Measurements from ENCODE around the gene CUL4B. TPM values are rescaled to one million over a fixed set of nuclear protein-coding genes. Genes with fewer than 3 reads are reported as not detected.

CUL4B gene
- total RNA-seq, 2 experiments from 2014 or later, result 15.5 to 42.2 TPM

- Histone ChIP-seq H4K20me1 (ENCODE audit: insufficient read depth, low read length) (no peaks in the 10 kb centered on the region), H3K4me1 (ENCODE audit: insufficient read depth, low read length, poor library complexity, severe bottlenecking) (peaks cover 22% of the 10 kb centered on the region), H3K9me2 (ENCODE audit: insufficient read depth, low read length) (no peaks in the 10 kb centered on the region), H3K27ac (ENCODE audit: low read depth, low read length, poor library complexity, severe bottlenecking) (peak overlapping the region; percentile 85), H3K9me3 (ENCODE audit: low read length) (no peaks in the 10 kb centered on the region), H3K4me2 (ENCODE audit: low read length) (peak overlapping the region; percentile 91), H3K36me3 (ENCODE audit: insufficient read depth, low read length) (peaks cover 26% of the 10 kb centered on the region), H3K4me3 (ENCODE audit: low read depth, low read length, poor library complexity, severe bottlenecking) (peak overlapping the region; percentile 90), H3K79me2 (ENCODE audit: insufficient read depth, low read depth, low read length) (peaks cover 35% of the 10 kb centered on the region), H2AFZ (ENCODE audit: low read length) (peak overlapping the region; percentile 66; the same call in 1 of the 2 replicates)
- TF ChIP-seq EZH2phosphoT487 (IDR thresholded peaks at IDR 0.05; ENCODE audit: borderline replicate concordance, low read depth, low read length) (no peak), CTCF (conservative IDR thresholded peaks at IDR 0.05; ENCODE audit: low read length) (no peak)
- ChIA-PET POLR2A (no interaction called here), CTCF (ENCODE audit: unreplicated experiment) (no interaction called here)
- intact Hi-C loops (cut with micrococcal nuclease; ENCODE audit: unreplicated experiment), result loop anchor here (2.0 kb wide), 1 partner anchor 195 kb away; no protein-coding TSS in a partner anchor
- peak; percentile 63 for DNase-seq (ENCODE audit: low spot score)
- BruUV-seq (replicated peaks), result no TSS peak
Measured at GRCh38 chrX:120559804-120560203, 958 bp downstream of the CUL4B start.

DNA sequence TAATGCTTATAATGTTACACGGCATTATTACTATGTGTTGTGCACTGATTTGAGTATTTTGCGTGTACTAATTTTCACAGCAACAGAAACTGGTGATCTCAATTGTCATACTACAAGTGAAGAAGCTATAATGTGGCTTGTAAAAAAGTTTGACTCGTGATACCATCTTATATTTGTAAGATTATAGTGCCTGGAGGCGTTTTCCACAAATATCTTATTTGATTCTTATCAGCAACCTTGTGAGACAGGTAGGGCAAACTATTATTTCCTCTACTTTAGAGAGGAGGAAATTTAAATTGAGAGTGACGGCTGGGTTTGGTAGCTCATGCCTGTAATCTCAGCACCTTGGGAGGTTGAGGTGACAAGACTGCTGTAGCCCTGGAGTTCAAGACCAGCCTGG is 4.5 kb downstream of the CUL4B start:
- H3K9me2 ChIP-seq (ENCODE audit: insufficient read depth, low read length), result no peaks in the 10 kb centered on the region
- H4K20me1 ChIP-seq (ENCODE audit: insufficient read depth, low read length), result no peaks in the 10 kb centered on the region
- intact Hi-C loops (cut with micrococcal nuclease; ENCODE audit: unreplicated experiment), result no loop called here
- H3K4me3 ChIP-seq (ENCODE audit: low read depth, low read length, poor library complexity, severe bottlenecking), result no peak overlapping the region
- H3K9me3 ChIP-seq (ENCODE audit: low read length), result no peaks in the 10 kb centered on the region
- no peak overlapping the region for H3K4me2 ChIP-seq (ENCODE audit: low read length)
- peaks cover 46% of the 10 kb centered on the region for H3K36me3 ChIP-seq (ENCODE audit: insufficient read depth, low read length)
- no peak overlapping the region for H3K27ac ChIP-seq (ENCODE audit: low read depth, low read length, poor library complexity, severe bottlenecking)
- ChIA-PET CTCF (ENCODE audit: unreplicated experiment) (no interaction called here), POLR2A (interaction anchor here (0.6 to 0.8 kb wide), 3 partner anchors 13 to 197 kb away, joined by 3 read pairs; no protein-coding TSS in a partner anchor)
- H3K79me2 ChIP-seq (ENCODE audit: insufficient read depth, low read depth, low read length), result peaks cover 43% of the 10 kb centered on the region
- DNase-seq (ENCODE audit: low spot score), result no peak
- TF ChIP-seq CTCF (conservative IDR thresholded peaks at IDR 0.05; ENCODE audit: low read length) (no peak), EZH2phosphoT487 (IDR thresholded peaks at IDR 0.05; ENCODE audit: borderline replicate concordance, low read depth, low read length) (no peak)
- peaks cover 10% of the 10 kb centered on the region for H3K4me1 ChIP-seq (ENCODE audit: insufficient read depth, low read length, poor library complexity, severe bottlenecking)
- BruUV-seq (replicated peaks), result no TSS peak
- H2AFZ ChIP-seq (ENCODE audit: low read length), result no peak overlapping the region

- H3K4me2 ChIP-seq (ENCODE audit: low read length), result no peak overlapping the region
- no peaks in the 10 kb centered on the region for H3K9me2 ChIP-seq (ENCODE audit: insufficient read depth, low read length)
- no peaks in the 10 kb centered on the region for H3K4me1 ChIP-seq (ENCODE audit: insufficient read depth, low read length, poor library complexity, severe bottlenecking)
- peaks cover 41% of the 10 kb centered on the region for H3K36me3 ChIP-seq (ENCODE audit: insufficient read depth, low read length)
- TF ChIP-seq EZH2phosphoT487 (IDR thresholded peaks at IDR 0.05; ENCODE audit: borderline replicate concordance, low read depth, low read length), result no peak
- TF ChIP-seq CTCF (conservative IDR thresholded peaks at IDR 0.05; ENCODE audit: low read length), result no peak
- H4K20me1 ChIP-seq (ENCODE audit: insufficient read depth, low read length), result no peaks in the 10 kb centered on the region
- H3K9me3 ChIP-seq (ENCODE audit: low read length), result no peaks in the 10 kb centered on the region
- BruUV-seq (replicated peaks), result no TSS peak
- intact Hi-C loops (cut with micrococcal nuclease; ENCODE audit: unreplicated experiment), result no loop called here
- ChIA-PET CTCF (ENCODE audit: unreplicated experiment) (no interaction called here), POLR2A (no interaction called here)
- no peak overlapping the region for H3K27ac ChIP-seq (ENCODE audit: low read depth, low read length, poor library complexity, severe bottlenecking)
- peaks cover 7% of the 10 kb centered on the region; the same call in 1 of the 2 replicates for H3K79me2 ChIP-seq (ENCODE audit: insufficient read depth, low read depth, low read length)
- no peak overlapping the region for H3K4me3 ChIP-seq (ENCODE audit: low read depth, low read length, poor library complexity, severe bottlenecking)
- H2AFZ ChIP-seq (ENCODE audit: low read length), result no peak overlapping the region
- DNase-seq (ENCODE audit: low spot score), result no peak
Measured at GRCh38 chrX:120549483-120550452, 11.0 kb downstream of the CUL4B start.
